Glomerular endothelial cell (primary cell): ENCODE results near the gene TUBA1C. TPM values are rescaled to one million over a fixed set of nuclear protein-coding genes. Genes with fewer than 3 reads are reported as not detected.

ENCODE experiments used
- DNase-seq: peaks from one replicate; pipeline ENCODE4 v3.0.0-alpha.2; 2011; ENCODE audit warnings: low read depth, low spot score; ENCODE audit errors: extremely low read depth
- total RNA-seq: library from RNA; depleted of rRNA; stranded (reverse); fragments of >200 nt; gene quantifications from 2 replicates; pipeline ENCODE4 v1.2.3, GENCODE V29; 2015

The TUBA1C gene
- 522 and 561 TPM in 2 replicates for total RNA-seq

DNA sequence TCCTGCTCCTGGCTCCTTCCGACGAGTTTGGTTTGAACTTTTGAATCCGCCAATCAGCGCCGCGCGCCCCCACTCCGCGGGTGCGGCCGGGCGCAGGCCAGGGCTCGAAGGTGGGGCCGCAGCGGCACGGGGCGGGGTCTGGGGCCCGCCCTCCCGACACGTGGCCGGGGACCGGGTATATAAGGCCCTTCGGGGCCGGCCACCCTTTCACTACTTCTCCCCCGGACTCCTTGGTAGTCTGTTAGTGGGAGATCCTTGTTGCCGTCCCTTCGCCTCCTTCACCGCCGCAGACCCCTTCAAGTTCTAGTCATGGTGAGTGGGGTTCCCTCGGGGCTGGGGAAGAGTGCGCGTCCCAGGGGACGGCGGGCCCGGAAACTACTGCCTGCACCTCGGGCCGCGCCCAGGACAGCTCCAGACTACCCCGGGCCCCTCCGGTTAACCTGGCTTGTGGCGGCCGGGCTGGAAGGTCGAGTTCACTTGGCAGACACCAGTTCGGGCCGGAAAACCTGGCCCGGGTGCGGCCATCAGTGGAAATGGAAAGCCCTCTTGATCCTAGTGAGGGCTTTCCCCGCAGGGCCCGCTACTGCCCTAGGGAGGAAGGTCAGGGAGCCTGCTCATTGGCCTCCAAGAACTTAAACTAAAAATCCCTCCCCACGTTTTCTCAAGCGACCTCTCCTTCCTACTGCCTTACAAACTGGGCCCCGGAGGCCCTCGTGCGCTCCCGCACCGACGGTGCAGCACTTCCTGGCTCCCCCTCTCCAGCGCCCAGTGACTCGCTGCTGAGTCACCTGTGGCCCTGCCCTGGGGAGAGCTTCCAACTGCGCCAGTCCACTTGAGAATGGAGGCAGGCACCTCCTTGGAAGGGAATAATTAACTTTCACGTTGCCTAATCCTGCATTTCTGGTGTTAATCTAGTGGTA lies at the start of gene TUBA1C:
TUBA1C (plus strand) TSS at position 210 of the 920 bp plus-strand sequence; CDS start at position 310, 100 bp downstream.
- DNase-seq: peak; percentile 63

DNA sequence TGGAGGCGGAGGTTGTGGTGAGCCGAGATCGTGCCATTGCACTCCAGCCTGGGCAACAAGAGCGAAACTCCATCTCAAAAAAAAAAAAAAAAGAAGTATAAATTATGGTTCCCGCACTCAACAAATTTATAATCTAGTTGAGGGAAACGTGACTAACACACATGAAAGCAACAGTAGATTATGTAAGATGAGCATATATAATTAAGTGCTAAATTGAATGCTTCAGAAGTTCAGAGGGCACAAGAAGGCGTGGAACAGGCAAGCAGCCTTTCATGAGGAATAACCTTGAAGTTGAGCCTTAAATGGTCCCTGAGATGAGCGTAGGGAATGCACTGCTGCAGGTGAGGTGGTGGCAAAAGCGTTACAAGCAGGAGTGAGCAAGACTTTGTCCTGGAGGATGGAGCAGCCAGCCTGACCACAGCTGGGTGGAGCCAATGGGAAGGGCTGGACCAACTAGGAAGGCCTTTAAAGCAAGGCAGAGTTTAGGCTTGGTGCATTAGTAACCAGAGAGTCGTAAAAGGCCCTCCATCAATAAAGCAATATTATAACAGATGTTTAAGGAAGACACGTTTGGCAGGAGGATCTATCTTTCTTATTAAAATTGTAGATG lies 45.4 kb upstream of the TUBA1C start:
- DNase-seq: no peak

DNA sequence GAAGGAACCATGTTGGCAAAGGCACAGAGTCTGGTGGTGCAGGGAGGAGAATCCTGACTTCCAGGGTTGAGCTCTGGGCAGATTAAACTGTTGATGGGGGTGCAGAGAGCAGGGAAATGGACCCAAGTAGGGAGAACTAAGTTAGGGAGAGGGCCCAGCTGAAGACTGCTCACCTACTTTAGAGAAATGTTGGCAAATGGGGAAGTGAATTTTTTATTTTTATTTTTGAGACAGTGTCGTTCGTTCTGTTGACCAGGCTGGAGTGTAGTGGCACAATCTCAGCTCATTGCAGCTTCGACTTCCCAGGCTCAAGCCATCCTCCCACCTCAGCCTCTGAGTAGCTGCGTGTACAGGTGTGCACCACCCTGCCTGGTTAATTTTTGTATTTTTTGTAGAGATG lies 43.9 kb upstream of the TUBA1C start:
- DNase-seq: no peak

DNA sequence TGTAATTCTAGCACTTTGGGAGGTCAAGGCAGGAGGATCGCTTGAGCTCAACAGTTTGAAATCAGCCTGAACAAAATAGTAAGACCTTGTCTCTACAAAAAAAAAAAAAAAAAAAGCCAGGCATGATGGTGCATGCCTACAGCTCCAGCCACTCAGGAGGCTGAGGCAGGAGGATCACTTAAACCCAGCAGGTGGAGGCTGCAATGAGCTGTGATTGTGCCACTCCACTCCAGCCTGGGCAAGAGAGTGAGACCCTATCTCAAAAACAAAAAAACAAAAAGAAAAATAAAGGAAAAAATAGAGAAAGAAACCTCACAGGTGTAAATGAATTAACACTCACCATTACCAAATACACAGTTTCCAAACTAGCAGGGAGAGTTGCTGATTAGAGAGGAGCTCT lies 41.8 kb upstream of the TUBA1C start:
- DNase-seq: no peak

DNA sequence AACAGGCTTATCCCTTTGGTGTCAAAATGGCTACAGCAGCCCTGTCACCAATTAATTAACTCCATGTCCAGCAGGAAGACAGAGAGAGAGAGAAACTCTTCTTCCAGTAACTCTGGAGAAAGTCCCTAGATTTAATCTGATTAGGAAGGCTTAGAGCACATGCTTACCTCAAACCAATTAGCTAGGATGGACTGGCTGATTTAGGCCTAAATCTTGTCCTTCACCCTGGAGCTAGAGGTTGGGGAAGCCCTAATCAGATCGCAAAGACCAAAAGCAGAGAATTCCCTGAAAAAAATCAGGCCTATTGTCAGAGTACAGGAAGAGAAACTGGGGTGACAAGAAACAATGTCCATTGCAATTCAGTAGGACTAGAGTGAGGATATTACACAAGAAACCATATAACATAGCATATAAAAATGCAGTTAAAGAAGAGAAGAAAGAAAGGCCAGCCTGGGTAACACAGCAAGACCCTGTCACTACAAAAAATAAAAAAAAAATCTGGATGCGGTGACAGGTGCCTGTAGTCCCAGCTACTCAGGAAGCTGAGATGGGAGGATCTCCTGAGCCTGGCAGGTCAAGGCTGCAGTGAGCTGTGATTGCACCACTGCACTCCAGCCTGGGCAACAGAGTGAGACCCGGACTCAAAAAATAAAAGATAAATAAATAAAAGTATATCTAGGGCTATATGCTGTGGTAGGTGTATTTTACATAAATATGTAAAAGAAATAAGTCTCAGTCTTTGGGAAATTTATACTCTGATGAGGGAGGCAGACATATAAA lies 41.1 kb upstream of the TUBA1C start:
- no peak for DNase-seq

DNA sequence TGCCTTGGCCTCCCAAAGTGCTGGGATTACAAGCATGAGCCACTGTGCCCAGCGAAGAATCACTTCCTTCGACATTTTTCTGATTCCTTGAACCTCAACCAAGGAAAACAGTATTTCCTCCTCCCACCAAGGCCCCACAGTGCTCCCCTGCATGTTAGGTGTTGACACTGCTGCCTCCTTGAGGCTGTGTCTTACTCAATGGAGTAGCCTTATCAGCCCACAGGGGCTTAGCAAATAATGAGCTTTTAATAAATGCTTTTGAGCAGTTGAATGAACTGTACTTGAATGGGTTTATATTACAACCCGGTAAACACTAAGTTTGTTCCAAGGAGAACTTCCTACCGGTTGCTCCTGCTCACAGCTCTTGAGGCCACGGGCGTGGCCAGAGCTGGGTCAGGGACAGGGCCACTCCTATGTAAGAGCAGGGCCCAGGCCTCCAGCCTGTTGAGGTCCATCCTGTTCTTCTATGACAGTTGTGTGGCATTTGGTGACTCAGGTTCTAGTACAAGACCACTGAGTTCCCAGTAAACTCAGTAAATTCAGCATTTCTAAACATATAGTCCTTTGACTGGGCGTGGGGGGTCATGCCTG lies 39.2 kb upstream of the TUBA1C start:
- no peak for DNase-seq

DNA sequence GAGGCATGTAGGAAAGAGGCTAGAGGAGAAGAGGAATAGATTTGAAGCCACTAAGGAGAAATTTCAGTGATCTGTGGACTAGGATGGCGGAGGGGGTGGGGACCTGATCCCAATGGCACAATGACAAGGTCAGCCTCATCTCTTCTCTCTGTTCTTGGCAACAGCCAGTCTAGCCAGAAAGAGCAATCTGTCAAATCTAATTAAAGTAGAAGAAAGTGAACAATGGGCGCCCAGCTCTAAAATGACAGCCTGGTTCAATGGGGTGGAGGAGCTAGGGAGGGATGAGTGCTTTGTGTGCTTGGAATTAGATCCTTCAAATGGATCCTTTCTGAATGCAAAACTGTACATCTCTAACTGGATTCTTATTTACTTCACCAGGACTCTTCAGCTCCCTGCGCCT lies 37.2 kb upstream of the TUBA1C start:
- DNase-seq: no peak

DNA sequence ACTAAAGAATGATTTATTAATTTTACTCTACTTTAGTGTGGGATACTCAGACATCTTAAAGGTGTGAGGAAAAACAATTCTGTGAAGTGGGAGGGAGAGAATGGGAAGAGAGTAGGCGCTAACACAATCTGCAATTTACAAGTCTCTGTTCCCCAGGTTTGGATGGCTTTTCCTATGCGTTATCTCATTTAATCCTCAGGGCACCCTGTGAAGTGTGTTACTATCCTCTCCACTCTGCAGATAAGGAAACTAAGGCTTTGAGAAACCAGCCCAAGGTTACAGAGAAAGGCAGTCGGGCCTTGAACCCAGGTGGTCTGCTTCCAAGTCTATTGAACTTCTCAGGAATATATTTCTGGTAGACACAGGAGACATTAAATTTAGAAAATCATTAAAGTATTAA lies 36.2 kb upstream of the TUBA1C start:
- no peak for DNase-seq

DNA sequence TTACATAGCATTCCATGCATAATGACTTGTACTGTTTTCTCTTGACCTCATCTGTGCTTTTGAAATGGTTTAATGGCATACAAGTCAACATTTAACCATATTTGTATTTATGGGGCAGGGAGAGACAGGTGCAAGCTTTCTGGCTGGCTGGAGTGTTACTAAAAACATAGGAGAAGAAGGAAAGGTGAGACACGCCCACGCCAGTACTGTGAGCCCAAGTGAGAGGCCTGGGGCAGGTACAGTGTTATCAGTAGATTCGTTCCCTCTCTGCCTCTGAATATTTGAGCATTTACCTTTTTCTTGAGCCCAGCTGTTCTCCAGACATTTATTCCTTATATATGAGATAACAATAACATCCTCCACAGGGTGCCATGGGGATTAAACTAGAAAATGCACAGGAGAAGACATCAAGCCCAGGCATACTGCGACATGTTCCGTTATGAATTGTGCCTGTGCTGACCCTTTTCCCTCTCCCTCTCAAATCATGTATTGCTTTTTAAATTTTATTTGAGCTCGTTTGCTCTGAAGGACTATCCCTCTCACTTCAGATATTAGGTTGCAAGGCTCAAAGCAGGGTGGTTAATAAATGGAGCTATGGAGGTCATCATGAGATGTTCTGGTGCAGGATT lies 34.6 kb upstream of the TUBA1C start:
- DNase-seq: no peak

DNA sequence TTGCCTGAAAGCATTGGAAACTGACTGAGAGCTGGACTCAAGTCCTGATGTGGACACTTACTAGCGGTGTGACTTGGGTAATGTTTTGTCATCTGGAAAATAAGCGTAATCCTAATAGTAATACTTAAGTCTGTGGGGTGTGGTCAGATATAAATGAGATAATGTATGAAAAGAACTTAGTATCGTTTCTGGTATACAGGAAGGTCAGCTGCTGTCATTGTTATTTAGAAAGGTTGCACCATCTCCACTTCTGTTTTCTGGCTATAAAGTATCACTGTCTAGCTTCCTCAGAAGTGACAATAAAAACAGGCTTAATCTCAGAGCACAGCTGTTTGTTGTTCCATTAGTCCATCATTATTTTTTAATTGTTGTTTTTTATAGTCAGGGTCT lies 34.1 kb upstream of the TUBA1C start:
- DNase-seq: no peak

DNA sequence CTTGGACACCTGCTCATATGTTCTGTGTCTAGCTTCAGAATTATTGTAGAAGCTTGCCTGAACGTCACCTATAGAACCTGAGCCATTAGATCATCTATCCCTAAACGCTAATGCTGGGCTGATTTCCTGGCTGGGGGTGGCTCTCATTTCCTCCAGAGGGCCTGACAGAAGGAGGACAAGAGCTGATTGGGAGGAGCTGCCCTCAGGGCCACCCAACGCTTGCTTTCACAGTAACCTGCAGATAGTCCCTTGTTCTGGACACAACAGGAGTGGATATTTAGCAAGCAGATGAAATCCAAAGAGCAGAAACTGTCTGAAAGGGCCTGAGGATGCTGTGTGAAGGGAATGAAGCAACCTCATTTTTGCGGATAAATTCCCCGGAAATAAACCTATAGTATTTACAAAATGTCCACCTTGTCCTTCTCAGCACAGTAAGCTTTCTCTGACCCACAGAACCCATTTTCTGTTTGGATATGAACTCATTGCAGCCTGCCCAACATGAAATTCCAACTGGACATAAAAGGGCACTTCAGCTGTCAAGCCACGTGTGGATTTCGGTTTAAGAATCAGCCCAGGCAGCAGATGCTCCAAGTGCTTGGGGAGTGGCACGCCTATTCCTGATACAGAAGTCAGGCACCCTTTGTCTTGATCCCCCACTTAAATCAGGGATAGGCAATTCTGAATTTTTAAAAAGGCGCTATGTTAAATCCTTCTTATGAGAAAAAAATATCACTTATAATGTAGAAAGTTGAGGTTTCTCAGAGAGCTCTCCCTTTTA lies 32.8 kb upstream of the TUBA1C start:
- no peak for DNase-seq

DNA sequence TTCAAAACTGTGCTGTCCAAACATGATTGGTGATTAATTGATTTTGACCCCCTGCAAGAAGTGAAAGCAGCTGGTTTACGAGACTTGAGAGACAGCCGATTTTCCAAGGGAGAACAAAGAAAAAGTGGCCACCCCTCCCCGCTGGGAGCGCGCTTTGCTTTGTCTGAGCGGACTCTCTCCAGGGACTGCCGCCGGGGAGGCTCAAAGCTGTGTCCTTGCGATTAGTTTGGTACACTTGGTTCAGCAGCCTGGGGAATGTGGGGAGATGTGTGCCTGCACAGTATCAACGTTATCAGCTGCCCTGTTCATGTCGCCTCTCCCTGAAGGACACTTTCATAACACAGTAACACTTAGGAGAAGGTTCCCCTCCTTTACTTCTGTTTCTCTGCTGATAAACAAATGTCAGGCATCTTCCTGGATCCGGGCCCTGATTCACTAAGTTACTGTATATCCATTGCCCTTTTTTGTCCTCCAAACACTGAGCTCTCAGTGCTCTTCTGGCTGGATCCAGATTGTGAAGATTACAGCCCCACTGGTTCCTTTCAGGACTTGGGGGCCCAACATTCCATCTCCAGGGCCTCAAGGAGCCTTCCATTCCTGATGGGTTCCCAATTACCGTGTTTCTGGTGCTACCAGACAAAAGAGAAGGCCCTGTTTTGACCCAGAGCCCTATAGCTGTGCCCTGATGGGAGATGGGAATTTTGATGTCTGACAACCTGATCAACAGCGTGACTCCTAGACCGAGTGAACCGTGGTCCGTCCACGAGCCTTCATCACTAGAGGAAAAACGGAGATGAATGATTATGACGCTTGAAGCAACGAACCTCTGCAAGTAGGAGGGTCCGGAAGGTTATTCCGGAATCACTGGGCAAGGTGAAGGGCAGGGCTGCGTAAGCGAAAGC lies 31.7 kb upstream of the TUBA1C start:
- no peak for DNase-seq

DNA sequence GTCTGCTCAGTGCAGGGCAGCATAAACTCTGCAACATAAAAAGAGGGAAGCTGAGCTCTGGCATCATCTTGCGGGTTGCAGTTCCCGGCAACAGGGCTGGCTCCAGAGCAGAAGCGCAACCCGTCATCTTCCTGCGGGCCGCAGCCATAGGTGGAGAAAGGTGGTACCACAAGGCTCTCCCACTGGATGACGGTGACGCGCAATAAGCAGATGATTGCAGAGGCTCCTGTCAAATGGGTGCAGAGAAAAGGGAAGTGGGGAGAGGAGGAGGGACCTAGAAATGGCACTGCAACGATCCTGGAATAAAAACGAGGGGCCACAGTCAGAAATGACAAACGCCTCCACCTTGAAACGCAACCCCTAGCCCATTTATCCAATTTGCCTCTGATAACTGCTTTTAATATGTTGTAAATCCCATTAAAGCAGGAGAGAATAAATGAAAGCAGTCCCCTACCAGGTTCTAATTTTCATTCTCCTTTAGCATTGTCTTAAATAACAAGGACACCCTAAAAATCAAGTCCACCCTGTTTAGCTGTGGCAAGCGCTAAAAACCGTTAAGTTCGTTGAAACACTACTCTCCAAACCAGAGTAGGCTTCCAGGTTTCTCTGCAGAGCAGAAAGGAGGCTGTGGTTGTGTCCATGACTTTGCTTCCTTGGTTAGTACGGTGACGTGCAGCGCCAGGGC lies 30.9 kb upstream of the TUBA1C start:
- DNase-seq: no peak

DNA sequence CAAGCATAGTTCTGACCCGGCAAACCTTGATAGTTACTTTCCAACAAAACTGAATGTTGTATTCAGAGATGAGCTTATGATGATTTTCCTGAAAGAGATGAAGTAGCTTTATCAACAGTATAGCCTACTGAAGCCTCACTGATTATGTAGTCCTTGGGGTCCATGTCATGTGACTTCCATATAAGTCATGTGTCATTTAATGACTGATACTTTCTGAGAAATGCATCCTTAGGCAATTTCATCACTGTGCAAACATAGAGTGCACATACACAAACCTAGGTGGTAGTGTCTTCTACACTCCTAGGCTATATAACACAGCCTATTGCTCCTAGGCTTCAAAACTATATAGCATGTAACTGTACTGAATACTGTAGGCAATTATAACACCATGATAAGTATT lies 28.5 kb upstream of the TUBA1C start:
- DNase-seq: no peak

DNA sequence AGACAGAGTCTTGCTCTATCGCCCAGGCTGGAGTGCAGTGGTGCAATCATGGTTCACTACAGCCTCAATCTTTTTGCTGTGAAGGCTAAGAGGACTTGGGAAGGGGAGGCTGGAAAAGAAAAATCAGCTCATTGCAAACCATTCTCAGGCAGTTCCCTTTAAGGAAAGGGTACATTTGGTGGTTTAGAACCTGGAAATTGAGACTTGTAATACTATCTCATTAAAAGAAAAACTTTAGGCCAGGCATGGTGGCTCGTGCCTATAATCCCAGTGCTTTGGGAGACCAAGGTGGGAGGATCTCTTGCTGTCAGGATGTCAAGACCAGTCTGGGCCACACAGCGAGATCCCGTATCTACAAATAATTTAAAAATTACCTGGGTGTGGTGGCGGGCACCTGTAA lies 21.3 kb upstream of the TUBA1C start:
- DNase-seq: no peak

DNA sequence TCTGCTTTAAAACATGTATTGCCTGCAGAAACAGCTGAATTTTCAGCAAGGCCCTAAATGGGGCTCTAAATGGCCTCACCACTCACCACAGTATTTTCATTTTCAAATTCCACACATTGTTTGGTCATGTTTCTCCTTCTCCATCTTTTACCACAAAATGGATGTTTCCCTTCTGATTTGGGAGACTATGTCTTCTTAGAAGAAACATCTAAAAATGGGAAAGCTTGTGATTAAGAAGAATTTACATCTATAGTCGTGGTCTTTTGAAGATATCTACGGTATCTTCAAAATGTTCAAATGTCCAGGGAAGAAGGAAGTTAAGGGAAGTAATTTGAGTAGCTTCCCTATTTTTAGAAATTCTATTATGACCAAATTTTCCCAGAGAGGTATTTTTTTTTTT lies 20.7 kb upstream of the TUBA1C start:
- DNase-seq: no peak

DNA sequence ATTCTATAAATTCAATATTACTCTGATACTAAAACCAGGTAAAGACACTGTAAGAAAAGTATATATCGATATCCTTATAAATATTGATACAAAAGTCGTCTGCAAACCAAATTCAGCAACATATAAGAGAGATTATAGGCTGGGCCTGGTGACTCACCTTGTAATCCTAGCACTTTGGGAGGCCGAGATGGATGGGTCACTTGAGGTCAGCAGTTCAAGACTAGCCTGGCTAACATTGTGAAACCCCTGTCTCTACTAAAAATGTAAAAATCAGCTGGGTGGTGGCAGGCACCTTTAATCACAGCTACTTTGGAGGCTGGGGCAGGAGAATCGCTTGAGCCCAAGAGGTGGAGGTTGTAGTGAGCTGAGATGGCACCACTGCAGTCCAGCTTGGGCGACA lies 13.5 kb upstream of the TUBA1C start:
- no peak for DNase-seq

DNA sequence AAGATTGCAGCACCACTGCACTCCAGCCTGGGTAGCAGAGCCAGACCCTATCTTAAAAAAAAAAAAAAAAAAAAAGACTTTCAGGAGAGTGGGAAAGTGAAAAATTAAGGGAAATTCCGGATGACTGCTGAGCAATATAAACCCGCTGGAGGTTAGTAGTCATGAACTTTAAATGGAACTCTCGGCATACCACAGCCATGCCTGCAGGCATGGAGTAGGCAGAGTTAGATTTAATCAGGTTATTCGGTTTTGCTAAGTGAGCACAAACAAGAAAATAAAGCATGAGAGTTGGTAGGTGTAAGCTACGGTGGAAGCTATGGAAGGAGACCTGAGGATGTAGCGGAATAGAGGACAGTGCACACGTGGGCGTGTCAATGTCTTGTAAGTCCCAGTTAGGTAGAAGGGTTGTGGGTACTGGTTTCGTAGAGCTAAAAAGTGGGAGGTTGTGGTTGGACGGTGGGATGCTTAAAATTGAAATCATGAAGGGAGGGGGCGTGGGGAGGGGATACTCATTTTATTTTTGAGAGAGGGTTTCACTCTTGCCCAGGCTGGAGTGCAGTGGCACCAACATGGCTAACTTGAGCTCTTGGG lies 11.8 kb upstream of the TUBA1C start:
- no peak for DNase-seq
